Transverse colon (tissue), 4 donors: ENCODE data around the gene IL1RAPL1. TPM values are rescaled to one million over a fixed set of nuclear protein-coding genes. Genes with fewer than 3 reads are reported as not detected.

Source experiments
- DNase-seq: peaks from one replicate; pipeline ENCODE4 v3.0.0-alpha.2; 2019
- H3K27ac ChIP-seq, 4 donors: fragments of 200-600 bp; sonication (generic); 2 replicates each; pipeline ENCODE4 v1.5.1; 2016 to 2018; ENCODE audit warnings: inconsistent platforms in 4 of 4
- H3K27me3 ChIP-seq: fragments of 200-600 bp; sonication (generic); 2 replicates; pipeline ENCODE4 v1.5.1; 2017; ENCODE audit warnings: inconsistent platforms
- H3K36me3 ChIP-seq, 4 donors: fragments of 200-600 bp; sonication (generic); 2 replicates each; pipeline ENCODE4 v1.5.1; 2017 to 2019; ENCODE audit warnings: inconsistent platforms in 4 of 4
- H3K4me1 ChIP-seq, 4 donors: fragments of 200-600 bp; sonication (generic); 2 replicates each; pipeline ENCODE4 v1.5.1; 2017 to 2020; ENCODE audit warnings: inconsistent platforms in 4 of 4
- H3K4me3 ChIP-seq, 4 donors: fragments of 200-600 bp; sonication (generic); 1 replicate in 1 of 4; 2 replicates in 3 of 4; pipeline versions ENCODE4 v1.5.1 to v1.6.1; 2017 to 2019; ENCODE audit warnings: inconsistent platforms in 4 of 4
- H3K9me3 ChIP-seq, 2 donors: fragments of 200-600 bp; sonication (generic); 2 replicates each; pipeline ENCODE4 v1.5.1; 2017 to 2019; ENCODE audit warnings: inconsistent platforms in 2 of 2
- EP300 ChIP-seq: sonication (generic); formaldehyde crosslinking; IDR thresholded peaks from one replicate; pipeline ENCODE4 v1.6.1; 2017; ENCODE audit warnings: antibody characterized with exemption, low read depth
- POLR2A ChIP-seq: fragments of 450-650 bp; IDR thresholded peaks from one replicate; pipeline ENCODE4 v1.6.1; 2016; ENCODE audit warnings: antibody characterized with exemption, mild to moderate bottlenecking, moderate library complexity
- POLR2AphosphoS5 ChIP-seq, 3 donors: sonication (generic); formaldehyde crosslinking; IDR thresholded peaks; one replicate each; pipeline ENCODE4 v1.6.1; 2016; ENCODE audit warnings: antibody characterized with exemption in 3 of 3
- WGBS, 2 donors: methylation state at CpG; one replicate each; pipeline ENCODE4 v1.1.5; 2018; ENCODE audit warnings: low coverage in 1 of 2; 5-methylcytosine and 5-hydroxymethylcytosine counted together
- in situ Hi-C, 4 donors: fragments of 200-750 bp; cut with MboI; loops; one replicate each; pipeline versions ENCODE4 v1.15.0 to v1.15.1; 2017; ENCODE audit warnings: low sequenced_read_pairs in 3 of 4, low pct_ligation_motif_present in 1 of 4, low pct_unique_long_range_greater_than_20kb in 1 of 4
- intact Hi-C: fragments of 100-400 bp; cut with DNase I; formaldehyde crosslinking; loops from one replicate; pipeline ENCODE4 v1.15.1; 2023; ENCODE audit warnings: low total_unique reads
- total RNA-seq, 4 donors: library from RNA; depleted of rRNA; stranded (reverse); fragments of >200 nt; gene quantifications; one replicate each; pipeline ENCODE4 v1.1.0, GENCODE V29; 2016
- TF ChIP-seq, protein P1 (sequence below), 5 experiments: fragments of 200-600 bp in 3 of 5; fragments of 450-650 bp in 2 of 5; sonication (generic) in 3 of 5; IDR thresholded peaks; 1 replicate in 2 of 5; 2 replicates in 3 of 5; pipeline ENCODE4 v1.5.1; 2016 to 2017; ENCODE audit warnings: antibody characterized with exemption in 5 of 5, inconsistent platforms in 3 of 5, mild to moderate bottlenecking in 2 of 5, moderate library complexity in 1 of 5

The IL1RAPL1 gene
- total RNA-seq, 4 donors from 2014 or later = 0.14 to 0.32 (median 0.20) TPM; not detected in 1

DNA sequence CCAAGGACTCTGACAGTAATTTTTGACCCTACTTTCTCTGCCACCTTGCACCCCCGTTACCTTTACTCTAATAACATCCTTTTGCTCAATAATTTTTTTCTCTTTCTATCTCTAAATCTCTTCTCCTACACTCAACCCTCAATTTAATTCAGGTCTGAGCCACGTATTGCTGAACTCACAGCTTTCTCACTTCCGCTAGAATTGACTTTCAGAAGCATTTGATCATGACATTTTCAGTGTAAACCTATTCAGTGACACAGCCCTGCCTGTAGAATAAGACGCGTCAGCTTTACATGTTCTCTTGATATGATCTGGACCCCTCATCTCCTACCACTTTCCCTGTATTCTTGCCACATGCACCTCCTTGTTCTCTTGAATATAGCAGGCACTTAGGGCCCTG is 1188.6 kb downstream of the IL1RAPL1 start:
- H3K4me1 ChIP-seq = no peaks in the 10 kb centered on the region
- no peak for TF ChIP-seq POLR2AphosphoS5 (IDR thresholded peaks at IDR 0.05)
- no peak for TF ChIP-seq POLR2A
- TF ChIP-seq EP300 = no peak
- TF ChIP-seq, protein P1, sequence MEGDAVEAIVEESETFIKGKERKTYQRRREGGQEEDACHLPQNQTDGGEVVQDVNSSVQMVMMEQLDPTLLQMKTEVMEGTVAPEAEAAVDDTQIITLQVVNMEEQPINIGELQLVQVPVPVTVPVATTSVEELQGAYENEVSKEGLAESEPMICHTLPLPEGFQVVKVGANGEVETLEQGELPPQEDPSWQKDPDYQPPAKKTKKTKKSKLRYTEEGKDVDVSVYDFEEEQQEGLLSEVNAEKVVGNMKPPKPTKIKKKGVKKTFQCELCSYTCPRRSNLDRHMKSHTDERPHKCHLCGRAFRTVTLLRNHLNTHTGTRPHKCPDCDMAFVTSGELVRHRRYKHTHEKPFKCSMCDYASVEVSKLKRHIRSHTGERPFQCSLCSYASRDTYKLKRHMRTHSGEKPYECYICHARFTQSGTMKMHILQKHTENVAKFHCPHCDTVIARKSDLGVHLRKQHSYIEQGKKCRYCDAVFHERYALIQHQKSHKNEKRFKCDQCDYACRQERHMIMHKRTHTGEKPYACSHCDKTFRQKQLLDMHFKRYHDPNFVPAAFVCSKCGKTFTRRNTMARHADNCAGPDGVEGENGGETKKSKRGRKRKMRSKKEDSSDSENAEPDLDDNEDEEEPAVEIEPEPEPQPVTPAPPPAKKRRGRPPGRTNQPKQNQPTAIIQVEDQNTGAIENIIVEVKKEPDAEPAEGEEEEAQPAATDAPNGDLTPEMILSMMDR (IDR thresholded peaks at IDR 0.05) = no peak
- no peaks in the 10 kb centered on the region for H3K9me3 ChIP-seq
- intact Hi-C loops = no loop called here
- no peaks in the 10 kb centered on the region for H3K27me3 ChIP-seq
- DNase-seq = no peak
- in situ Hi-C loops = no loop called here
- 73 to 90% methylated on average over 1 to 5 of the region's 5 CpGs for WGBS, 2 donors
- no peak overlapping the region for H3K4me3 ChIP-seq
- no peak overlapping the region for H3K27ac ChIP-seq
- H3K36me3 ChIP-seq = no peaks in the 10 kb centered on the region

DNA sequence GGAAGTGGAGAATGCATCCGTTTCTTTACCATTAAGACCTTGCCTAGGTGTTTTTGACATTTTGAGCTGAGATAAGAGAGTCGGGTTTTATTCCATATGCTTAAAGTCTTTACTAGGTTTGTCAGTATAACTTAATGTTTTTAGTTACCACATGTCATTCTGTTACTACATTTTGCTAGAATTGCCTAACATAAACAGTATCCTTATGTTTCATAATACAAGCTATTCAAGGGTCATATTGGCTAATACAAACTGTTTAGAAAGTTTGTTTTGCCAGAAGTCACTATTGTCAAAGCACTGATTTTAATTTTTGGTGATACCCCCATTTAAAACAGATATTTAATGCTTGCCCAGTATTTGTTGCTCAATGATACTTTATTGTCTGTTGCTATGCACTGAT is 1200.4 kb downstream of the IL1RAPL1 start:
- 67 to 72% methylated on average over 1 to 2 of the region's 2 CpGs for WGBS, 2 donors
- Histone ChIP-seq H3K4me1 (no peaks in the 10 kb centered on the region), H3K36me3 (no peaks in the 10 kb centered on the region), H3K9me3 (no peaks in the 10 kb centered on the region), H3K4me3 (no peak overlapping the region), H3K27ac (no peak overlapping the region), H3K27me3 (no peaks in the 10 kb centered on the region)
- no peak for DNase-seq
- in situ Hi-C loops = no loop called here
- intact Hi-C loops = no loop called here
- TF ChIP-seq POLR2A (no peak), POLR2AphosphoS5 (IDR thresholded peaks at IDR 0.05) (no peak), EP300 (no peak)
- TF ChIP-seq, protein P1 (IDR thresholded peaks at IDR 0.05) = no peak

DNA sequence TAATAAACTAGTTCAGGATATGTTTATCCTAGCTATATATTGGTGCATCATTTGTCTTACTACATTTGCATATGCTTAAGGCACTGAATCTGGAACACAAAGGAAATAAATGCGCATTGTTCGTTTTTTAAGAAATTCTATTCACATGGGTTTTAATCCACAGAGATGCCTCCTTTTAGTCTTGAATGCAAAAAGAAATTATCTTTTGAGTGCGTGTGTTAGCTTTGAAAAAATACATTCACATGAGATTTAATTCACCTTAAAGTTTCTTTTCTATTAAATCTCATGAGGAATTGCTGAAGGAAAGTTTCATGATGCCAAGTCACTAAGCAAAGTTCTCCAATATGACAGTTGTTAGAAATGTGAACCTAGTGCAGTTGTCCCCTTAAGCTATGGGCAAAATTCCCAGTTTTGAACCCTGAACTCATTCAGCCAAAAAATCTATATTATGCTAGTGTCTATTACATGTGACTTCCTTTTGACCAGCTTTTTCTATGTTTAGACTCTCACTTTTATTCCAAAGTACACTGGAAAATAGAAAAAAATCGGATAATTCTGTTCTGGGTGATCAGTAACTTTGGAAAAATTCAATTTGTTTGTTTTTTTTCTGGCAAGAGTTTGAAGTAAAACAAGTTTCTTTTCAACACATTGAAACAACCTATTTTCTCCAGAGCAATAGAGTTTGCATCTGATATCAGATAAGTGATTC is 1201.9 kb downstream of the IL1RAPL1 start:
- H3K4me3 ChIP-seq = no peak overlapping the region
- H3K4me1 ChIP-seq = no peaks in the 10 kb centered on the region
- in situ Hi-C loops = no loop called here
- H3K9me3 ChIP-seq = no peaks in the 10 kb centered on the region
- no peak for DNase-seq
- H3K27ac ChIP-seq = no peak overlapping the region
- no peak for TF ChIP-seq POLR2AphosphoS5 (IDR thresholded peaks at IDR 0.05)
- TF ChIP-seq EP300 = no peak
- TF ChIP-seq, protein P1 (IDR thresholded peaks at IDR 0.05) = no peak
- no peak for TF ChIP-seq POLR2A
- H3K27me3 ChIP-seq = no peaks in the 10 kb centered on the region
- H3K36me3 ChIP-seq = no peaks in the 10 kb centered on the region
- intact Hi-C loops = no loop called here
- WGBS, 2 donors = 68 to 76% methylated on average over 4 of the region's 4 CpGs

- H3K27ac ChIP-seq = no peak overlapping the region
- in situ Hi-C loops = no loop called here
- no peak for DNase-seq
- H3K4me3 ChIP-seq = no peak overlapping the region
- intact Hi-C loops = no loop called here
- no peaks in the 10 kb centered on the region for H3K27me3 ChIP-seq
- TF ChIP-seq EP300 = no peak
- TF ChIP-seq, protein P1 (IDR thresholded peaks at IDR 0.05) = no peak
- TF ChIP-seq POLR2A = no peak
- no peak for TF ChIP-seq POLR2AphosphoS5 (IDR thresholded peaks at IDR 0.05)
- H3K4me1 ChIP-seq = no peaks in the 10 kb centered on the region
- no peaks in the 10 kb centered on the region for H3K36me3 ChIP-seq
- H3K9me3 ChIP-seq = no peaks in the 10 kb centered on the region
- 67% methylated on average over 5 of the region's 5 CpGs; no CpG with 5 or more reads in 1 of the 2 donors for WGBS, 2 donors
Observed at GRCh38 chrX:29792335-29792734, 1205.1 kb downstream of the IL1RAPL1 start.
